Measurements from ENCODE around the gene HOXA13. TPM values are rescaled to one million over a fixed set of nuclear protein-coding genes. Genes with fewer than 3 reads are reported as not detected.

The HOXA13 gene
- polyA plus RNA-seq, 1 of the 3 experiments (the other 2 are of a cell fraction), result not detected

DNA sequence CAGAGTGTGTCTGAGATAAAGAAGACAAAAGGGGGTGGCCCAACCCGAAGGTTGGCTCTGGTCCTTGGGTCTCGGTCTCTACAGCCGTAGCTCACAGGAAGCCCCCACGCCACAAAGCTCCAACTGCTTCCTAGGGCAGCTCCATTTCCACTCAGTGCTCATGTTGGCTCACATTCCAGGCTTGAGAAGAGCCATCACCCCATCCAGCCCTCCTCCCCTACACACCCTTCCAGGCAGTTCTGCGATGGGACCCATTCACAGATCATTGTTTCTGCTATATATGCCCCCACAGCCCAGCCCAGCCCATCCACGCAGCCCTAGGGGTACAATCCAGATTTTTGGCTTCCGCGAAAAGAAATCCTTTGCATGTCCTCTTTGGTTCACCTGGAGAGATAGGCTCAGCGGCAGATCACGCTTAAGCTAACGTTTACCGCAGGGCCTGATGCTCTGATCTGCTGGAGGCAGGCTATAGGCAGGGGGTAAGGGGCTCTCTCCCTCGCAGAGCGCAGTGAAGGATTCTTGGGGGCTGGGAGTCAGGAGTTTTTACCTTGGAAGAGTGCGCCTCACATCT is 8.6 kb downstream of the HOXA13 start (continued):
- TF ChIP-seq, protein P1, sequence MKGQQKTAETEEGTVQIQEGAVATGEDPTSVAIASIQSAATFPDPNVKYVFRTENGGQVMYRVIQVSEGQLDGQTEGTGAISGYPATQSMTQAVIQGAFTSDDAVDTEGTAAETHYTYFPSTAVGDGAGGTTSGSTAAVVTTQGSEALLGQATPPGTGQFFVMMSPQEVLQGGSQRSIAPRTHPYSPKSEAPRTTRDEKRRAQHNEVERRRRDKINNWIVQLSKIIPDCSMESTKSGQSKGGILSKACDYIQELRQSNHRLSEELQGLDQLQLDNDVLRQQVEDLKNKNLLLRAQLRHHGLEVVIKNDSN (IDR thresholded peaks at IDR 0.05; ENCODE audit: borderline replicate concordance, low read depth), result no peak

DNA sequence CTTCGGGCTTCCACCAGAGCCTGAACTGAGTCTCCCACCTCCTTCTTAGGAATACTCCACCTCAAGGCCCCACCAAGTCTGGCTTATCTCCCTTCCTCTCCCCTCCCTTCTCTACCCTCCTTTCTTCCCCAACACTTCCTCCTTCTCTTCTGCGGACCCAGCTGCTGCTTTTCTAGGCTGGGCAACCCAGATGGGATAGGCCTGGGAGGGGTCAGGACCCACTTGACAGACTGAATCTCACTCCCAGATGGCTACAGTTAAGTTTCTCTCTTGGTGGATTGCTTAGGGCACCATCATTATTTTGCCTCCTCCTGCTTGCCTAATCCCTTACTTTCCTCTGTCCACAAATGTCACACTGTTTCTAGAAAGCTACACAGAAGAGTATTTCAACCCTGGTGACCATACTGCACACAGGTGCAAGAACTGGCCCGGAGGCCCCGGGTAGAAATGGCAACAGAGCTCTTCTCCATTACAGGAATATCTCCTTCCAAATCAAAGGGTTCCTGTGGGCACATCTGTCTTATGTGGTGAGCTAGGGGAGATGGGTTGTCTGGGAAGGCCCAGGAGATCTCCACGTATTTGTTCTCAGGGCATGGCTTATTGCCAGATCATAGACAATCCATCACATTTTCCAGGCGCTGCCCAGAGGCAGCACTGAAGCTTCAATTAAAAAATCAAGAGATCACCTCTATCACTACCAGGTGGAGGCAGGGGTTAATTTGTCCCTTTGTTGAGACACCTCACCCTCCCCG is 9.7 kb downstream of the HOXA13 start:
- H3K9me3 ChIP-seq, result no peaks in the 10 kb centered on the region
- 15% methylated on average over 7 of the region's 7 CpGs for WGBS (ENCODE audit: low lambda C conversion rate)
- ChIA-PET POLR2A (no interaction called here), CTCF (interaction anchor here (0.6 to 10.7 kb wide), 15 partner anchors 8 to 1914 kb away, joined by 3 to 84 read pairs (median 8); partner anchors contain the start of gene HOXA13)
- H3K36me3 ChIP-seq (replicated peaks in 1 of 2; ENCODE audit: control insufficient read depth in 1 of 2, insufficient read depth in 2 of 2, low read length in 1 of 2), result no peaks in the 10 kb centered on the region
- H2AFZ ChIP-seq (ENCODE audit: low read depth), result no peak overlapping the region
- H3K4me3 ChIP-seq (ENCODE audit: low read depth in 2 of 2, low read length in 1 of 2), result no peak overlapping the region
- peaks cover 98% of the 10 kb centered on the region for H3K27me3 ChIP-seq (ENCODE audit: insufficient read depth)
- no peak overlapping the region for H3K9ac ChIP-seq
- no peak overlapping the region for H3K4me2 ChIP-seq
- no peaks in the 10 kb centered on the region for H3K9me2 ChIP-seq
- H4K20me1 ChIP-seq (ENCODE audit: insufficient read depth), result peaks cover 30% of the 10 kb centered on the region
- H3K27ac ChIP-seq (ENCODE audit: low read depth in 2 of 2, low read length in 1 of 2), result no peak overlapping the region
- no peak for TF ChIP-seq MXI1 (IDR thresholded peaks at IDR 0.05; ENCODE audit: low read depth, low read length)
- TF ChIP-seq, protein P2, sequence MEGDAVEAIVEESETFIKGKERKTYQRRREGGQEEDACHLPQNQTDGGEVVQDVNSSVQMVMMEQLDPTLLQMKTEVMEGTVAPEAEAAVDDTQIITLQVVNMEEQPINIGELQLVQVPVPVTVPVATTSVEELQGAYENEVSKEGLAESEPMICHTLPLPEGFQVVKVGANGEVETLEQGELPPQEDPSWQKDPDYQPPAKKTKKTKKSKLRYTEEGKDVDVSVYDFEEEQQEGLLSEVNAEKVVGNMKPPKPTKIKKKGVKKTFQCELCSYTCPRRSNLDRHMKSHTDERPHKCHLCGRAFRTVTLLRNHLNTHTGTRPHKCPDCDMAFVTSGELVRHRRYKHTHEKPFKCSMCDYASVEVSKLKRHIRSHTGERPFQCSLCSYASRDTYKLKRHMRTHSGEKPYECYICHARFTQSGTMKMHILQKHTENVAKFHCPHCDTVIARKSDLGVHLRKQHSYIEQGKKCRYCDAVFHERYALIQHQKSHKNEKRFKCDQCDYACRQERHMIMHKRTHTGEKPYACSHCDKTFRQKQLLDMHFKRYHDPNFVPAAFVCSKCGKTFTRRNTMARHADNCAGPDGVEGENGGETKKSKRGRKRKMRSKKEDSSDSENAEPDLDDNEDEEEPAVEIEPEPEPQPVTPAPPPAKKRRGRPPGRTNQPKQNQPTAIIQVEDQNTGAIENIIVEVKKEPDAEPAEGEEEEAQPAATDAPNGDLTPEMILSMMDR (IDR thresholded peaks at IDR 0.05), result no peak
- no peak for TF ChIP-seq TCF12 (IDR thresholded peaks at IDR 0.05)
- TF ChIP-seq RFX5 (IDR thresholded peaks at IDR 0.05; ENCODE audit: low read length), result no peak
- TF ChIP-seq, protein P3, sequence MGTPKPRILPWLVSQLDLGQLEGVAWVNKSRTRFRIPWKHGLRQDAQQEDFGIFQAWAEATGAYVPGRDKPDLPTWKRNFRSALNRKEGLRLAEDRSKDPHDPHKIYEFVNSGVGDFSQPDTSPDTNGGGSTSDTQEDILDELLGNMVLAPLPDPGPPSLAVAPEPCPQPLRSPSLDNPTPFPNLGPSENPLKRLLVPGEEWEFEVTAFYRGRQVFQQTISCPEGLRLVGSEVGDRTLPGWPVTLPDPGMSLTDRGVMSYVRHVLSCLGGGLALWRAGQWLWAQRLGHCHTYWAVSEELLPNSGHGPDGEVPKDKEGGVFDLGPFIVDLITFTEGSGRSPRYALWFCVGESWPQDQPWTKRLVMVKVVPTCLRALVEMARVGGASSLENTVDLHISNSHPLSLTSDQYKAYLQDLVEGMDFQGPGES (IDR thresholded peaks at IDR 0.05; ENCODE audit: low read depth, low read length), result no peak
- TF ChIP-seq ELF1 (IDR thresholded peaks at IDR 0.05), result no peak
- TF ChIP-seq, protein P4, sequence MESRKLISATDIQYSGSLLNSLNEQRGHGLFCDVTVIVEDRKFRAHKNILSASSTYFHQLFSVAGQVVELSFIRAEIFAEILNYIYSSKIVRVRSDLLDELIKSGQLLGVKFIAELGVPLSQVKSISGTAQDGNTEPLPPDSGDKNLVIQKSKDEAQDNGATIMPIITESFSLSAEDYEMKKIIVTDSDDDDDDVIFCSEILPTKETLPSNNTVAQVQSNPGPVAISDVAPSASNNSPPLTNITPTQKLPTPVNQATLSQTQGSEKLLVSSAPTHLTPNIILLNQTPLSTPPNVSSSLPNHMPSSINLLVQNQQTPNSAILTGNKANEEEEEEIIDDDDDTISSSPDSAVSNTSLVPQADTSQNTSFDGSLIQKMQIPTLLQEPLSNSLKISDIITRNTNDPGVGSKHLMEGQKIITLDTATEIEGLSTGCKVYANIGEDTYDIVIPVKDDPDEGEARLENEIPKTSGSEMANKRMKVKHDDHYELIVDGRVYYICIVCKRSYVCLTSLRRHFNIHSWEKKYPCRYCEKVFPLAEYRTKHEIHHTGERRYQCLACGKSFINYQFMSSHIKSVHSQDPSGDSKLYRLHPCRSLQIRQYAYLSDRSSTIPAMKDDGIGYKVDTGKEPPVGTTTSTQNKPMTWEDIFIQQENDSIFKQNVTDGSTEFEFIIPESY (IDR thresholded peaks at IDR 0.05; ENCODE audit: borderline replicate concordance, low read depth), result no peak
- no peak for TF ChIP-seq FOSL2 (IDR thresholded peaks at IDR 0.05; ENCODE audit: borderline replicate concordance, low read depth)
- TF ChIP-seq, protein P1 (IDR thresholded peaks at IDR 0.05; ENCODE audit: borderline replicate concordance, low read depth), result no peak
- TF ChIP-seq FOXJ3 (CRISPR knock-in tag; IDR thresholded peaks at IDR 0.05), result no peak
- no peak for TF ChIP-seq SMC3 (IDR thresholded peaks at IDR 0.05; ENCODE audit: low read depth, low read length)
- no peak for TF ChIP-seq EZH2phosphoT487 (IDR thresholded peaks at IDR 0.05; ENCODE audit: borderline replicate concordance, low read depth)
- TF ChIP-seq NFIC (IDR thresholded peaks at IDR 0.05; ENCODE audit: borderline replicate concordance), result no peak
- TF ChIP-seq YY1 (IDR thresholded peaks at IDR 0.05; ENCODE audit: low read depth), result no peak
- TF ChIP-seq, protein P5, sequence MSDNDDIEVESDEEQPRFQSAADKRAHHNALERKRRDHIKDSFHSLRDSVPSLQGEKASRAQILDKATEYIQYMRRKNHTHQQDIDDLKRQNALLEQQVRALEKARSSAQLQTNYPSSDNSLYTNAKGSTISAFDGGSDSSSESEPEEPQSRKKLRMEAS (IDR thresholded peaks at IDR 0.05; ENCODE audit: low read depth), result no peak
- DNase-seq, result no peak
- peaks cover 0 to 4% of the 10 kb centered on the region in 2 experiments; a peak in 1 of 4 replicates for H3K4me1 ChIP-seq (ENCODE audit: control insufficient read depth in 1 of 2, insufficient read depth in 2 of 2, low read depth in 1 of 2, low read length in 1 of 2)
- no peaks in the 10 kb centered on the region for H3K79me2 ChIP-seq (ENCODE audit: insufficient read depth)
- peaks cover 11% of the 10 kb centered on the region for H3F3A ChIP-seq (replicated peaks; ENCODE audit: insufficient read depth)

All from SK-N-SH (cell line).